CD4-positive, alpha-beta T cell treated with Interferon gamma for 1 hour (primary cell): Measurements from ENCODE around the gene COL20A1.
"Not testable (repeated sequence)": the region's sequence is repeated elsewhere in the genome, so short reads cannot be mapped to it uniquely, and the experiment has no call there.

Experiments
- DNase-seq: peaks from one replicate; pipeline ENCODE4 v3.0.0-alpha.2; 2020

The COL20A1 gene

DNA sequence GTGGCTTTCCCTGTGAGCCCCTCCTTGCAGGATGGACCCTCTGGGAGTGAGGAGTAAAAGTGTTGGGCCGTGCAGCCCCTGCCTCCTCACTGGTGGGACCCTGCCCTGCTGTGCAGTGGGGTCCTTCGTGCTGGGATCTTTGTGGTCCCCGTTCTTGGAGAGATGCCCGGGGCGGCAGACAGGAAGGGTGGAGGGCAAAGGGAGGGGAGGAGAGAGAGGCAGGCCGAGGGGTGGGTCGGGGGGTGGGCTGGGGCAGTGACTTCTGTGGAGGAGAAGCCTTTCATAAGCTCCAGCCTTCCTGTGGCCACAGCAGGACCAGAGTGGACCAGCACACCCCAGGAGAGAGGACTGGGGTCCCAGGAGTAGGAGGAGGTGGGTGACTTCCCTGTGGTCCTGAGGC lies at the start of gene COL20A1:
Gene COL20A1, plus strand, starts transcription at position 283 of the 400 bp plus-strand sequence. CDS start 1,922 bp downstream, outside the sequence.
- DNase-seq: no peak

DNA sequence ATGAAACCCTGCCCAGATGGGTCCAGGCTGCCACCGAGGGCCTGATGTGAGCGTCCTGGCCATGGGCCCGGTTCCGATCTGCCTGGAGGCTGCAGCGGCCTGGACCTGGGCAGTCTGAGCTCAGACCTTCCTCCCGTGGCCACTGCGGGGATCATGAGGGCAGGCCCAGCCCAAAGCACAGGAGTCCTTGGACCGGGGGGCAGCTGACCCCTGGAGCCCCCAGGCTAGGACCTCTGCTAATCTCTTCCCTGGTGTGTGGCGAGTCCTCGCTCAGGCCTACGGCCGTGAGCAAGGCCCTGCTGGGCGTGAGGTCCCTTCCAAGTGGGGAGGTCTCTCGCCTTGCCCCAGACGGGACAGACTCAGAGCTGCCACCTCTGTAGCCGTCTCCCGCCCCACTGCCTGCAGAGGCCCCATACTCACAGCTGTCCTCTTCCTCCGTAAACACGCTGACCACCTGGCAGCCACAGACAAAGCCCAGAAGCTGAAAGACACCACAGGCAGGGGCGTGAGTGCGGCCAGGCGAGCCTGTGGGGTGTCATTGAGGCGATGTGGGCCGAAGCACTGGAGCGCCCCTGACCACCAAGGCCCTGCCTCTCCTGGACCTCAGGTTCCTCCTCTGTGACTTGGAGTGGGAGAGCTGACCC lies 49.3 kb upstream of the COL20A1 start:
- DNase-seq: no peak

DNA sequence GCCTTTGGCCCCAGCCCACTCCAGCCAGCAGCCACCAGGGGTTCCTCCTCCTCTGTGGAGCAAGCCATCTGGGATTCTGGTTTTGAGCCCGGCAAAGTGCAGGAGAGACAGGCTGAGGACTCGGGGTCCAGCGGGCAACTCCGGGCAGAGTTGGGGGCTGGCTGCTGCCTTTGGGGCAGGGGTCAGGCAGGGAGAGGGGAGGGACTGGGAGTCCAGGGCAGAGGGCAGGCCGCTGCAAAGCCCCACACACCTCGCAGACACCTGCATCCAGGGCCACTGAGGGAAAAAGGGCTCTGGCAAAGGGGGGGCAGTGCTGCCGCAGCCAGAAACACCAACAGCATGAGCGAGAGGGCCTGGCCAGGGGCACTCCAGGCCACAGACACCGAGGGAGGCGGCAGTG lies 48.5 kb upstream of the COL20A1 start:
- no peak for DNase-seq

DNA sequence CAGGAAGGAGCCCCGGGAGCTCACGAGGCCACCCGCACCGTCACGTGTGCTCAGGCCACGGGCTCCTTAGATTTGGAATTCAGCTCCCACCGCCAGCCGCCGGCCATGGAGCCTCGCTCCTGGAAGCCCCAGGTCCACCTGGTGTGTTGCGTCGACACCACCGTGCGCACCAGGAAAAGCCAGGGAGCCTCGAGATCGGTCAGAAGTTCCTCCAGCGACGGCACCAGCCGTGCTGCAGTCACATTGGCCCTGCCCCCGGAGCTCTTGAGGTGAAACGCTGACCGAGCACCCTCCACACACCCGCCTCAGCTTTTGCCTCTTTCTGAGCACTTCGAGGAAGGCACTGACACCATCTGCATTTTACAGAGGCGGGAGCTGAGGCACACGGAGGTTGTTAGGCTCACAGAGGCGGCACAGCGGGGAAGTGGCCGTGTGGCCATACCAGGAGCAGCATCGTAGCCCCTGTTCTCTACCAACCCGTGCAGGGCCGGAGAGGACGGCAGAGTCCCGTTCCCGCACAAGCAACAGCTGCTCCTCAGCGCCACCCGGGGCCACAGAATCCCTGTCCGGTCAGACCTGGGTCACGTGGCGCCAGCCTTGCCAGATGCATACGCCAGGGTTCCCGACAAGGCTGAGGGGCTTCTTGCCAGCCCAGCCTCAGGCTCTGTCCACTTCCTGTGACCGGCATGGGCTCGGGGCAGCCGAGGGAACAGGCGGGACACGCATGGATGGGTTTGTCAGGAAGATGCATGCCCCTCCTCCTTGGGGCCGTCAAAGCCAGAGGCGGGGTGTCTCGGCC lies 46.3 kb upstream of the COL20A1 start:
- no peak for DNase-seq

DNA sequence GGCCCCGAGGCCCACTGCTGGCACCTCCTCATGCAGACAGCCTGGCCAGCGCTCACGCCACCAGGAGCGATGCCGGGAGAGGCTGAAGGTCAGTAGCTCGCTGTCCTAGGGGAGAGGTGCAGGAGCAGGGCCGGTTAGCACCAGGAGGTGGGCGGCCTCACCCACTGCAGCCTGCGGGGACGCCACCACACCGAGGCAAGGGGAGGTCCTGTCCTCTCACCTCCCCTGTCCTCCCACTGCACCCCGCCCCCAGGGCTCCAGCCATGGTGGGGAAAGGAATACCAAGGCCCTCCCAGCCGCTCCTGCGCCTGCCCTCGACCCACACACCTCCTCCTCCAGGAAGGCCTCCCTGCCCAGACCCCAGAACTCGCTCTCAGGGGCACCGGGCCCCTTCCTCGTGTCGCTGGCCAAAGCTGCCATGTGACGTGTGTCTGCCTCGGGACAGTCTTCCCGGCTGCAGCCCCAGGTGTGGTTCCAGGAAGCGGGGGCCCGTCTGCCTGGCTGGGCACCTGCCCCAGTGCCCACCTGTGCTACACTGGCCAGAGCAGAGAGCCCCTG lies 45.2 kb upstream of the COL20A1 start:
- DNase-seq: no peak

DNA sequence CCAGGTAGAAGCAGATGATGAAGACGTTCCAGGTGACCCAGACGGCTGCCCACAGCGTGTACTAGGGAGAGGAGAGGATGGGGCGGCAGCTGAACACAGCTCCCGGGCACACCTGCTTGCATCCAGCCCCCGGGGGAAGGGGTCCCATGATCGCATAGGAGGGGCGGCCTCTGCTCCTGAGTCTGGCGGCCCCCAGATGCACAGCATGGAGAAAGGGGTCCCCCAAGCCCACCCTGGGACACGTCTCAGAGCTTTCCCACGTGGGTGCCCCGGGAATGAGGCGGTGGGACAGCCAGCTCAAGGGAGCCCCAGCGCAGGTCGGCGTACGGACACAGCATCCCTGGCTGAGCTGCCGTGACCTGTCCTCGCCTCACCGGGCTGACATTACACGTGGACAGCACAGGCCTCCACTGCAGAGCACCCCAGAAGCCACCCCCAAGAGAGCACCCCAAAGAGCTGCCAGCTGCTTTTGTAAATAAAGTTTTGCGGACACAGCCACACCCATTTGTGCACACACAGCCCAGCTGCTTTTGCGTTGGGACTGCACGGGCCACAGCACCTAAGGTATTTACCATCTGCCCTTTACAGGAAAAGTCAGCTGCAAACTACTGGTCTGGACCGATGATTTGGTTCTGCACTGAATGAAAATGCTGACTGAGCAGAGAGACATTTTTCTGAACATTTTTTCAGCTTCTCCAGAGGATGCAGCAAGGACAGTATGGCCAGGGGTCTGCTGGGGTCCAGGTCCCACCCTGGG lies 44.0 kb upstream of the COL20A1 start:
- DNase-seq: no peak

DNA sequence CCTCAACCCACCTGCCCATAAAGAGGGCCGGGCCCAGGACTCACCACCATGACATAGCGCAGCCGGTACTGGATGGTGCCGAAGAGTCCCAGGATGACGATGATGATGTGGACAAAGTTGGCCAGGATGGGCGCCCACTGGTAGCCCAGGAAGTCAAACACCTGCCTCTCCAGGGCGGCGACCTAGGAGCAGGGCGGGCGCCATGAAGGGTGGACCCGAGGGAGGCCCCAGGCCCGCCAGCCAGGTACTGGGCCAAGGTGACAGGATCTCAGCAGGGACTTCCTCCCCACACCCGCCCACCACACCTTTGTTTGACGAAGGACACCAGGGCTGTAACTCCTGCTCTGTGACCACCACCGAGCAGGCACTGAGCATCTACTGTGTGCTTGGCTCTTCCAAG lies 43.1 kb upstream of the COL20A1 start:
- DNase-seq: no peak

DNA sequence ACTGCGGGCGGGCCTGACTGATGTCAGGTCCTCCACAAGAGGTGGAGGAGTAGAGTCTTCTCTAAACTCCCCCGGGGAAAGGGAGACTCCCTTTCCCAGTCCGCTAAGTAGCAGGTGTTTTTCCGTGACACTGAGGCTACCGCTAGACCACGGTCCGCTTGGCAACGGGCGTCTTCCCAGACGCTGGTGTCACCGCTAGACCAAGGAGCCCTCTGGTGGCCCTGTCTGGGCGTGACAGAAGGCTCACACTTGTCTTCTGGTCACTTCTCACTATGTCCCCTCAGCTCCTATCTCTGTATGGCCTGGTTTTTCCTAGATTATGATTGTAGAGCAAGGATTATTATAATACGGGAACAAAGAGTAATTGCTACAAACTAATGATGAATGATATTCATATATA lies 41.6 kb upstream of the COL20A1 start:
- DNase-seq: not testable (repeated sequence)

DNA sequence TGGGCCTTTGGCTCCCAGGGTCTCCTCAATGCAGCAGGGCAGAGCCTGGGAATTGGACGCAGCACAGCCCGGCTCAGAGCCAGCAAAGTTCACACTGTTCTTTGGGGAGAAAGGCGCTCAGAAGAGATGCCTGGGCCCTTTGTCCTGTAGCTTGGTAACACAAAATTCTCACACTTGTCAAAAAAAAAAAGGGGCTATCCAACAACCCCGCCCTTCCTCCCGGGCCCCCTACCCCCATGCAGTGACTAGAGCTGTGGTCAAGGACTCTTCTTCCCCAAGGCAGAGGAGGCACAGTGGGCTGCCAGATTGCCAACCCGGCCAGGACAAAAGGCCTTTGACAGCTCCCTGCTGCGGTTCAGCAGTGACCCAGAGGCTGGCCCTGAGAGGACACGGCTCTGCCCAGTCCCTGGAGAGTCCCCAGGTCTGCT lies 40.7 kb upstream of the COL20A1 start:
- no peak for DNase-seq

DNA sequence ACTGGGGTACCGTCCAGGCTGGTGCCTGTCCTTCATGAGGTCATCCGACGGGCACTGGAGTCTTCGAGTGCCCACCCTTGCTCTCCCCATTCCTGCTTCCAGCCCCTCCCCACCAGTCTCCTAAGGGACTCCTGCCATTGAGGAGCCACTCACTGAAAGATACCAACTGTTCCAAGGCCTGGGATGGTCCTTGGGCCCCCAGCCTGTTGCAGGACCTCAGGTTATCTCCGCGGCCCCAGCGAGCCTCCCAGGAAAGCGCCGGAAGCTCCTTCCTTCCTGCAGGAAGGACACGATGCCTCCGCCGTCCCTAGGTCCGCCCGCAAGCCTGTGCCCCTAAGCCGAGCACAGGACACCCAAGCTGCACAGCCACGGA lies 39.9 kb upstream of the COL20A1 start:
- no peak for DNase-seq

DNA sequence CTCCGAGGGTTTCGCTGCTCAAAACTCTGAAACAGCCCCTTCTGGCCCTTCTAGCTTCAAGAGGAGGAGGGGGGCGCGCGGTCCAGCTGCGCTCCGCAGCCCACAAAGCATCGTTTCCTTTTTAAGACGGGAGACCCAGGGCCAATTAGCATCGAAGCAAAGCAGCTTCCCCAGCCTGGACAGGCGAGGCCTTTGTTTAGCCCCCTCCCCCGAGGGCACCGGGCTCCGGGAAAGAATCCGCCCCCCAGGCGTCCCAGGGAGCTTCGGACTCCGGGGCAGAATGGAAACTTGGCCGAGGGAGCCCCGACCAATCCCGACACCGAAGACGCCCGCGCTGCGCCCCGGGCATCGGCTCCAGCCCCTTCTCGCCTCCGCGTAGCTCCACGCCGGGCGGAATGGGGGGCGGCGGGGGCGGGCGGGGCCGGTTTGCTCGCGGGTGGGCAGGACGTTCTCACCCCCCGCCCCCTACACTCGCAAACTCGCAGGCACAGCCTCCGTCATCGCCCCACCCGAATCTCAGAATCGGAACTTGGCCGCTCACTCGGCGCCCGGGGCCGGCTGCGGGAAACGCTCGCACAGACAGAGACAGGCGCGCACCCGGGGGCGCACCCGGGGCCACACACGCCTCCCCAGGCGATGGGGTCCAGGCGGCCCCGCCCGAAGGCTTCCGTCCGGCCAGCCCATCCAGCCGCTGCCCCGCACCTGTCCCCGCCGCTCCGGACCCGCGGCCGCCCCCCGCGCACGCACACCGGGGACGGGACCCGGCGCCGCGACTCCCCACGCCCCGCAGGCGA lies 39.4 kb upstream of the COL20A1 start:
- DNase-seq: no peak

DNA sequence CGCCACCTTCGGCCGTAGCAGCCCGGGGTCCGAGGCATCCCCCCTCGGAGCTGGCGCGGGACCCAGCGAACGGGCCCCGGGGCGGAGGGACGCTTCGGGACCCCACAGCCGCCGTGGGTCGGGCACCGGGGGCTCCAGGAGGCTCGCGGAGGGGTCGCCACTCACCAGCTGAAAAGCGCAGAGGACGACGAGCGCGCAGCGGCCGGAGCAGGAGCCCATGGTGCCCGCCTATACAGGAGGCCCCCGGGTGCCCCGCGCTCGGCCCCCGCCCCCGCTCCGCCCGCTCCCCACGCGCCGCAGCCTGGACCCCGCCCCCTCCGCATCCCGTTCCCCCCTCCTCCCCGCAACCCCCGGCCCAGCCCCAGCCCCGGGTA lies 38.8 kb upstream of the COL20A1 start, which contains the start of gene NKAIN4:
Gene NKAIN4, minus strand, starts transcription at position 232 of the 374 bp plus-strand sequence. Its CDS starts 13 bp downstream, at position 219.
- DNase-seq: no peak

DNA sequence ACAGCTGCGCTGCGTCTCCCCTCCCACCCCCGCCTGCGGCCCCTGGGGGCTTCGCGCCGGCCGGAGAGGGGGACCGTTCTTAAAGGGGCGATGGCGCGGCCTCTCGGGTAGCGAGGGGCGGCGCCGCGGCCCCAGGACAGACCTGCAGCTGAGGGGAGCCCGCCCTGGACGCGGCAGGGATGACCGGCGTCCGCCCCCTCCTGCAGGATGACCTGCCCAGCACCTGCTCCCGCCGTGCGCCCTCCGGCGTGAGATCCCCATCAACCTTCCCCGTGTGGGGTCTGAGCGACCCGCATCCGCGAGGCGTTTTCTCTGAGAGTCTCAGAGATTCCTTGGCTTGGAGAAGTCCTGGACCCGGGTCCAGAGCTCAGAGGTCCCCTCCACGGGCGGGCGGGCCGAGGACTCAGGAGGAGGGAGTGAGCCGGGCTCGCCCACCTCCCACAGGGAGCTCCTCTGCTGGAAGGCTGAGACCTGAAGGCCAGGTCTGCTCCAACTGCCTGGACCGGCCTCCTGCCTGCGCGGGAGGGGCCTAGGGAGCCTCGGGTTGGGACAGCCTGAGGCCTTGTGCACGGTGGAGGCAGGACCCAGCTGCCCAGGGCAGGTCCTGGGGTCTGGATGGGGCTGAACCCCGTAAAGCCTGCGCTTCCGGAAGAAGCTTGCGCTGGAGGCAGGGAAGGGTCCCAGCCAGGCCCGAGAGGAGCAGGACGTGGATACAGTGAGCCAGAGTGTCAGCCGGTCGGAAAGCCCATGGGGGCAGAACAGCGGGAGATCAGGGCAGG lies 38.2 kb upstream of the COL20A1 start:
- no peak for DNase-seq

DNA sequence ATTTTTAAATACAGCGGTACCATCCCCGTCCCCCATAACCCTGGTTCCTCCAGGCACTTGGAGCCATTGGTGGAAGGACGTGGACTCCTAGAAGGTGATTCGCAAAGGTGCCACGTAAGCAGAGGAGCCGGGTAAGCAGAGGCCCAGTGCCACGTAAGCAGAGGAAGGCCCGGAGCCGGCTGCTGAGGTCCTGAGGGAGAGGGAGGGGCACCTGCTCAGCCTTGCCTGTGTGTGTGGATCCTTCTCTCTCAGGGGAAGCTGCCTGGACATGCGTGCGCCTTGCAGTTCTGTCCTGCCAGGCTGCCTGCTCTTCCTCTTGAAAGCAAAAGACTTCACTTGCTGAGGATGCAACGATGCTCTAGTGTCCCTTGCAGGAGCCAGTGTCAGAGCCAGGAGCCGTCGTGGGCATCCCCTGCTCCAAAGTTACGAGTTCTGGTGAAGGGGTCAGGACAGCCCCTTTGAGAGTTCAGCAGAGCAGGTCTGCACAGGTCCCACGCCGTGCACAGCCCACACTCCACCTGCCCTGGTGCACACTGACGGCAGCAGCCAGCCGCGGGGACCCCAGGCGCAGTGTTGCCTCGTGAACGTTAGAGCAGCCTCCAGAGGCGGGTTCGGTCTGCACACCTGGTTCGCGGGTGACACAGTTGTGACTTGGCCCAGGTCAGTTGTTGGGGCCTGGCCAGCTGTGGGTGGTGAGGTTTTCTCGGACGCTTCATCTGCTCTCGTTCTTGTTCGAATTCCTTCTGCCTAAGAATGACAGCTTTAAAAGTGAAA lies 36.9 kb upstream of the COL20A1 start:
- DNase-seq: no peak

DNA sequence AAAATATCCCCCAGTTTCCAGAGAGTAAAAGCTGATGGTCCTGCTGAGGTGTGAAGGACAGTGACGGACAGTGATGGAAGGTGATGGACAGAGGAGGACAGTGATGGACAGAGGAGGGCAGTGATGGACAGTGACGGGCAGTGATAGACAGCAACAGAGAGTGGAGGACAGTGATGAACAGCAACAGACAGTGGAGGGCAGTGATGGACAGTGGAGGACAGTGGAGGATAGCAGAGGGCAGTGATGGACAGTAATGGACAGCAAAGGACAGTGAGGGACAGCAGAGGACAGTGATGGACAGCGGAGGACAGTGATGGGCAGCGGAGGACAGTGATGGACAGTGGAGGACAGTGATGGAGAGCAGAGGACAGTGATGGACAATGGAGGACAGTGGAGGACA lies 36.0 kb upstream of the COL20A1 start:
- no peak for DNase-seq

DNA sequence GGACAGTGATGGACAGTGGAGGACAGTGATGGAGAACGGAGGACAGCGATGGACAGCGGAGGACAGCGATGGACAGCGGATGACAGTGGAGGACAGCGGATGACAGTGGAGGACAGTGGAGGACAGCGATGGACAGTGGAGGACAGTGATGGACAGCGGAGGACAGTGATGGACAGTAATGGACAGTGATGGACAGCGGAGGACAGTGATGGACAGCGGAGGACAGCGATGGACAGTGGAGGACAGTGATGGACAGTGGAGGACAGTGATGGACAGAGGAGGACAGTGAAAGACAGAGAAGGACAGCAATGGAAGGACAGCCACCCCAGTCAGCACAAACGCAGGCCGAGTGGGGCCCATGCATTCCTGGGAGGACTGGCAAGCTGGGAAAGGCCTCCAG lies 35.4 kb upstream of the COL20A1 start:
- DNase-seq: no peak

DNA sequence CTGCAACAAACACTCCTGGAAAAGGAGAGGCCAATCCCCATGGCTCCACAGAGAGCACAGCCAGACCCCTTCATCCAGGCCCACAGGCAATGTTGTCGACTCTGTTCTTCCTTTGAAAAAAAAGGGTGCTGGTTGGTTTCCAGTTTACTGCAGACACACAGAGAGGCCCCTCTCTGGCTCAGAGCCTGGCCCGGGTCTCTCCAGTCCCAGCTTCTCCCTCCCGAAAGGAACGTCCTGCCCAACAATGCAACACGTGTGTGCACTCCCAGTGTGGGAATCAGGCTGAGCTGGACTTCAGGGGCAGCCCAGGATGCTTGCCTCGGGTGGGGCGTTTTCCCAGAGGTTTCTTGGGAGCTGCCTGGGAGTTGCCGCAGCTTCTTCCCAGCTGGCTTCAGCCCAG lies 34.2 kb upstream of the COL20A1 start:
- no peak for DNase-seq

DNA sequence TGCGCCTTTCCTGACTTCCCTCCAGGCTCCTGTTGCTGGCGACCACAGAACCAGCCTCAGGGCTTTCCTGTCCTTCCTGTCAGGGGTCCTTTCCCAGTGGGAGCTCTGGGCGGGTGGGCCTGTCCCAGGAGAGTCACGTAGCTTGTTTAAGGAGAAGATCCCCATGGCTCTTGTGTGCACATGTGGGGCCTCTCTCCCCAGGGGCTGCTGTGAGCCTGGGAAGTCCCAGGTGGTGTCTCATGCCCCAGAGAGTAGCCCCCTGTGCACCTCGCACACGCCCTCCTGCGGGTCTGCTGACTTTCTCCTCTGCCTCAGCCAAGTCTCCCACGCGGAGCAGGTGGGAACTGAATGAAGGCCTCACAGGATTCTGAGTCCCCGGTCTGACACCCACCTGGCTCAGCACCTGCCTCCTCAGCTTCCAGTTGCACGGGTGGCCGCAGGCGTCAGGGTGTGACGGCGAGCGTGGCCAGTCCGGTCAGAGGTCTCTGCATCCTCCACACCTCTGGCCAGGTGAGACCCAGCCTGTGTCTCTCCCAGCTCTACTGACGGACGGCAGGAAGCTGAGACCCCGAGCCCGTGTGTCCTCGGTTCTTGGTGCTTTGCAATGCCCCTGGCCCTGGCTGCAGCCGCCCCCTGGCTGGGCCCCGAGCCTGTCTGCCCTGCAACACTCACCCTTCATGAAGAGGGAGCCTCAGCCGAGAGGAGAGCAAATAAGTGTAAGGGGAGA lies 33.1 kb upstream of the COL20A1 start:
- DNase-seq: no peak

DNA sequence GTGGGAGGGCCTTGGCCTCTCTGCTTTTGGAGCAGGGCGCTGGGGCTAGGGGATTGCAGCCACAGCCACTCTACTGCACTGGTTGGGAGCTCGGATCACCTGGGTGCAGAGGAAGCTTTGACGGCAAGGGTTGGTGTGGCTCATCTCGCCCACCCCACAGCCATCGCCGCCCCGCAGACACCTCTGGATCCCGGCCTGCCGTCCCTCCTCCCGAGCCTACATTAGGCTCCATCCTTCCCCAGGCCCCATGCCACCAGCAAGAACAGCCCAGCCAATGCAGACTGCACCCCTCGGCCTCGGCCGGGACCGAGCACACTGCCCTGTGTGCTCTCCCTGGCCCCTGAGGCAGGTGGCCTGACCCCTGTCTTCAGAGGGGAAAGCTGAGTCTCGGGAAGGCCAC lies 32.5 kb upstream of the COL20A1 start:
- DNase-seq: no peak
